GM19468 (cell line): ENCODE measurements around the gene ADGRG7.

Experiments
- ATAC-seq: cut with Tn5 transposase; IDR thresholded peaks from one replicate; pipeline ENCODE4 v1.9.1; 2021; ENCODE audit warnings: mild to moderate bottlenecking, moderate library complexity, moderate number of reproducible peaks; ENCODE audit not compliant: unreplicated experiment; ENCODE audit errors: extremely low read depth

The ADGRG7 gene

DNA sequence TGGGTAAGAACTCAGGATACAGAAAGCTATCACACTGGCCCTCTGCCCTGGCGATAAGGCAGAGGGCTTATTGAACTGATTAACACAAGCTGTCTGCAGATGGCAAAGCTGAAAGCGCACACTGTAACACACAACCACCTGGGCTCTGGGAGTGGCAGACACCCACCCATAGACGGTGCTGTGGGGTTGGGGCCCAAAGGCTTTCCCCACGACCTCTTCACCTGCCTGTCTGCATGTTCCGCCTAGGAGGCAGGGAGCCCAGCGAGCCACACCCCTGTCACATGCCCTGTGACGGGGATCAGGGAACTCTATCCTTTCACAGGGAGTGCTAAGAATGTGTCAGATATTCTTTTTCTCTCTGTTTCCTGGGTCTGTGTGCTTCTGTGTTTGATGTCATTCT is 87.8 kb downstream of the ADGRG7 start:
- ATAC-seq: no peak

DNA sequence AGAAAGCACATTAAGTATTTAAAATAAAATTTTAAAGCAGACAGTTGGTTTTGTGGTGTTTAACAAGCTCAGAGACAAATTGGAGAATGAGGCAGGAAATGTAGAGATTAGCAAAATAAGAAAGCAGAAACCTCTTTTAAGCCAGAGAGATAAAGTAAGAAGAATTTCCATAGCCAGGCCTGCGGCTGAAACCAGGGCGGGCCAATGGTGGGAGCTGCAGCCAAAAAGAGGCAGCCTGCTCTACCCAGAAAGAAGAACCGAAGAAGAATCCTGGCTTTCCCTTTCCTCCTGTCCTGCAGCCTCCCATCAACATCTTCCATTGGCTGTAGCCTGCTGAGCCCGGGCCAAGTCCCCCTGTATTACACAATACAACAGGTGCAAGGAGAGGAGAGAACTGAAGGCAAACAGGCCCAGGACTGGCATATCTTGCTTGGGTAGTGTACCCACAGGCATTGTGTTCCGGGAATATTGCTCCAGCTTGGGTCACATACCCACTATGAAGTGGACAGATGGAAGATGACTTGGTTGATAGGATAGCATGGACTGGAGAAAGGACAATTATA is 88.4 kb downstream of the ADGRG7 start:
- no peak for ATAC-seq

DNA sequence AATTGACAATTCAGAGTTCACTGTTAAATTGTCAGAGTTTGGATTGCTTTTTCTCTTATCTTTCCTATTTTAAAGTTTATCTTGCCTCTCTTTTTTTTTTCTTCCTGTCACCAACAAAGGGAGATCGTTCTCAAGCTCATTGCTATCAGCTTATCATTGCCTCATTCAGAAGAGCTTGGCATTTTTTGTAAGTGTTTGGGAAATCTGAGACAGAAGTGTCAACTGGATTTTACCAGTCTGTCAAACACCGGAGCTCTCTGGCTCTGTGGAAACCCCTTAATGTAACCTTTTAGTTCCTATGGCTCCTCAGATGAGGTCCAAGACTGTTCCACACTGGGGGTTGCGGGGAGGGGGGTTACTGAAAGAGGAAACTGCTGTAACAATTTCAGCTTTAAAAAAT is 89.3 kb downstream of the ADGRG7 start:
- no peak for ATAC-seq

DNA sequence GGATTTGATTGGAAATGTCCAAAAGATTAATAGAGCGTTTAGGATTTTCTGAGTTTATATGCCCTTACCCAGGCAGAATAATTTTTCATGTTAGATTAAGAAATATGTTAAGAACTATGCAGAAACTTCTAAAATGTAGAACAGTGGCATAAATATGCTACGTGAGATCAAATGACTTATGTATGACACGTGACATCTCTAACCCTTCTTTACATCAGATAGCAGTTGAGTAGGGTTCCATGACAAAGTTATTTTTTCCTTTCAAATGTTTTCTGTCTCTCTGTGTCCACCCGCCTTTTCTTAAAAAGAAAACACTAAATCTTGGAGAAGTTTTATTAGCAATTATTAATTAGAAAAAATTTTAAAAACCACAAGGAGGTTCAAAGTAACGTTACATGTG is 91.3 kb downstream of the ADGRG7 start:
- ATAC-seq: no peak

DNA sequence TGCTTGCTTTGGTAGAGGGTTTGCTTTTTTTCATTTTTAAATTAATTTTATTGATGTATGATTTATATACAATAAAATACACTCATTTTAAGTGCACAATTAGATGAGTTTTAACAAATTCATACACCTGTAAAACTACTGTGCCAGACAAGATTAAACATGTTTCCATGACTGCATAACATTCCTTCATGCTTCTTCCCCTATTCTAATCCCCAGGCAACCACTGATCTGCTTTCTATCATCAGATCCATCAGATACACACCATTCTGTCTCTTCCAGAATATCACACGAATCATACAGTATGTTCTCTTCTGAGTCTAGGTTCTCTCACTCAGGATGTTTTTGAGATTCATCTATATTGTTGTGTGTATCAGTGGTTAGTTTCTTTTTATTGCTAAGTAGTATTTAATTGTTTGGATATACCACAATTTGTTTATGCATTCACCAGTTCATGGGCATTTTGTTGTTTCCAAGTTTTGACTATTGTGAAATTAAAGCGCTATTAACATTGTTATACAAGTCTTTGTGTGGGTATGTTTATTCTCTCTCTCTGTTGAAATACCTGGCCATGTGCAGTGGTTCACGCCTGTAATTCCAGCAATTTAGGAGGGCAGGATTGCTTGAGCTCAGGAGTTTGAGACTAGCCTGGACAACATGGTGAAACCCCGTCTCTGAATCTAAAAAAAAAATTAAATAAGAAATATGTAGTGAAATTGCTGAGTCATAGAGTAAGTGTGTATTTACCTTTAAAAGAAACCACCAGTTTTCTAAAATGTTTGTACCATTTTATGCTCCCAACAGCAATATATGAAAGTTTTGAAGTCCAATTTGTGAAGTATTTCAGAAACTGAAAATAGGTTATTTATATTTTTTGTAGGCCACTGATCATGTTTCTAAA is 92.9 kb downstream of the ADGRG7 start:
- ATAC-seq: no peak

DNA sequence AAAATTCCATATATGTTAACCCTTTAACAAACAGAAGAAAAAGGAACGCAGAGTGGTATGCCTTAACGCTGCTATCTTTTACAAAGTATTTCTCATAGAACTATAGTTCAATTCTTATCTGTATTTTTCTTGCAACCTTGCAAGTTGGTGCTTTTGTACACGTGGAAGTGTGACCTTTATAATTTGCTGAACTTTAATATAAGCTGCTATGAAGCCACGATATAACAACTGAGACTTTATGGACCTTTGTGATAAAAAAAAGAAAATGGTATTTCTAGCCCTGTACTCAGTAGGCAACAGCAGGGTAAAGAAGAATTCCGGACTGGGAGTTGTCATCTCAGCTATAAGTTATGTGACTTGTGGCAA is 93.6 kb downstream of the ADGRG7 start:
- no peak for ATAC-seq

DNA sequence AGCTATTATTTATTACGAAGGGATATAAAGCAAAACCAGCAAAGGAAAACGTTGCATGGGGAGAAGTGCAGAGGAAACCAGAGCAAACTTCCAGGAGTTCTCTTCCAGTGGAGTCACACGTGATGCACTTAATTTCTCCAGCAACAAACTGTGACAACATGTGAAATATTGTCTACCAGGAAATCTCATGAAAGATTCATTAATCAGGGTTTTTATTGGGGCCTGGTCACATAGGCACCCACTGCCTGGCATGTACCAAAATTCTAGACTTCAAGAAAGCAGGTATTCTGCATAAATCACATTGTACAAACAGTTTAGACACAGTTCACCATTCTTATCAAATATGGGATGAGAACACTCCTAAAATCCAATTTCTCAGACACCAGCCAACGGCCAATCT is 94.5 kb downstream of the ADGRG7 start:
- no peak for ATAC-seq

DNA sequence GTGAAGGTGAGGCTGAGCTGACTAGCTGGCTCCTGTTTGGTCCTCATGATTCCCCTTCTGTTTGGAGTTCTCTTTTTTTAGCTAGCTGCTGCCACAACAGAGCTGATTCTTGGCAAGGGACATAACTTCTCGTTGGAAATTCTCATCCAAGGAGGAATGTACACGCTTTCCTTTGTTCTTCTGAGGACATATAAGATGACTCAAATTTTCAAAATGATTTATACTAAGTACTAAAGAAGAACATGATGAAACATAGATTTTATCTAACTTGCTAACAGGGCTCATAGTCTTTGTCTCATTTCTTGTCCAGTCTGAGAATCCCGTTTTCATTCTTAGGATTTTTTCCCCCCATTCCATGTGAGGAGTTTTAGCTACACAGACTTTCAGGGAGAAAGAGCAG is 97.0 kb downstream of the ADGRG7 start:
- no peak for ATAC-seq

DNA sequence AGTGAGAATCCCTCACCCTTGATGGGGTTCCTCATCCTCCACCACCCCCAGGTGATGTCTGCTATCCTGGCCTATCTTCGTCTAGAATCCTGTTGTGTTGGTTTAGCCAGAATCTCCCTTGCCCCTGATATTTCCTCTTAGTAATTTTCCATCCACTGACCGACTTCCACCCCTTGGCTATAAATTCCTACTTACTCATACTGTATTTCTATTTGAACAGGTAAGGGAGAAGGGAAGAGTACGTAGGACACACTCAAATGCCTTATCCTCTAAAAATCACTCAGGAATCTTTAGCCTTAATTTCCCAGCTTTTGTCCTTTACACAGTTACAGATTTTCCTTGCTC is 99.2 kb downstream of the ADGRG7 start:
- no peak for ATAC-seq

DNA sequence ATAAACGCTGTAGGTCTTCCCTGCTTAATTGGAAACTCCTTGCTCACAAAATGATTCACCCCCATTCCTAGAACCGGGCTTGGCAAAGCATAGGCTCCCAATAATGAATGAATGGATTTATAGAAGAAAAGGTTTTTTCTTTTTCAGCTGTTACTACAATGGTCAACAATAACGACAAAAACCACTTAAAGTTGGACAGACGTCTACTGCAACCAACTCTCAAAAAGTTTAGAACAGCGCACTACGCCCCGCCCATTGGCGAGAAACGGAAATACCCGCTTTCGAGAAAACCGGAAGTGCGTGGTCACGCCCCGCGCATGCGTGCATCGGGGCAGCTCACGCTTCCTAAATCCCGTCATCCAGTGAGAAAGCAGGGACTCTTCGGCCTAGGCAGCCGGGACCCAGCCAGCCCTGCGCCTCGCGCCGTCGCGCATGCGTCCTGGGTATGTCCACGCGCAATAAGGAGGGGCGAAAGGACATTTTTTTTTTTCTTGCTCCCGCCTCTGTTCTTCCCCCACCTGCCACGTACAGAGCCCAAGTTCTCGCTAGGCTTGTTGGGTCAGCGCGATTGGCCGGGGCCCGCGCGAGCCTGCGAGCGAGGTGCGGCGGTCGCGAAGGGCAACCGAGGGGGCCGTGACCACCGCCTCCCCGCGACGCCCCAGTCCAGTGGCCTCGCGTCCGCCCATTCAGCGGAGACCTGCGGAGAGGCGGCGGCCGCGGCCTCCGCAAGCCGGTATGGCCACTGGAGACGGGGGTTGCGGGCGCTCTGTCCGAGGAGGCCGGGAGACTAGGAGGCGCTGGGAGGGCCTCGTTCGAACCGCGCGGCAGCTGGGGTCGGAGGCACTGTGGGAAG is 99.8 kb downstream of the ADGRG7 start, which contains the start of gene TFG:
Gene TFG (plus strand): TSS at position 506 of the 853 bp plus-strand sequence. CDS start 4,192 bp downstream, outside the sequence.
- ATAC-seq: peak; percentile 93

DNA sequence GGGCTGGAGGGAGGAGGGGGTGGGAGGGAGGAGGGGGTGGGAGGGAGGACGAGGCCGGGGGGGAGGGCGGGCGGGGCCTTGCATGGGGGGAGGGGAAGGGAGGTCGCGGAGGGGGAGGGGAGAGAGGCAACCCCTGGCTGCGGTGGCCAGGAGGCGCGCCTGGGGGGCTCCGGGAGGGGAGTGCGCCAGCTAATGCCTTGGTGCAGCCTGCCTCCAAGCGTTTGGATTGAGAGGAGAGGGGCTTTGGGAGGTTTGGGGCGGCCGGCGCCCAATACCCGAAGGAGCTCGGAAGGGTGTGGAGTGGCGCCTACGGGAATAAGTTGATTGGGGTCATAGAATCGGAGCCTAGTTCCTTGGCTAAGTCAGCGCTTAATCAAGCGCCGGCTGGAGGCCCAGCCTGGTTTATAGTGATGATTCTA is 100.5 kb downstream of the ADGRG7 start:
- ATAC-seq: no peak

DNA sequence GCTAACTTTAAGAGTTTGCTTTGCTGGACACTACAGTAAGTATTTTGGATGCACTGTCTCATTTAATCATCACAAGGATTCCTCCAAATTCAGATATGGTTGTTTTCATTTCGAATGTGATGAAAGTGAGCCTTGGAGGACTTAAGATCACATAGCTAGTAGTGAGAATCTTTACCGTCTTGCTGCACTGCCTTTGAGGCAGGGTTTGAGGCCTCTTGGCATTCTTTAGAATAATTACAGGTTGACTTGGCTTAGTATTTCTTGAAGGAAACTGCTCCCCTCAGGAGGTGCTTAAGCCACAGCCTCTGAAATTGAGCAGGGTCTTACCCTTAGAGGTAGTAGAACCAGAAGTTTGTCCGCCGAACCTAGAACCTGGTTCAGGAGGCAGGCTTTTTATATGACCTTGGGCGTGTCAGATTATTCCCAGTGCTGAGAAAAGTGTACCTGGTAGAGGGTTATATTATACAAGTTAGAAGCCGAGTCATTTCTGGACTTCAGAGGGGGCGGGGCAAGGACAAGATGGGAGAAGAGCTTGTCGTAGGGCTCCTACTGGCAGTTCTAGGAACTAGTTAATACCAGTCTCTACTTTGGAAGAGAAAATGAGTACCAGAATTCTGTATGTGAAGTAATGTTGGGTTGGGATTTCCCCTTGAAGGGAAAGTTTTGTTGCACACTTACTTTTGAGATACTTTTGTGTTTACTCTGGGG is 101.0 kb downstream of the ADGRG7 start:
- ATAC-seq: no peak

DNA sequence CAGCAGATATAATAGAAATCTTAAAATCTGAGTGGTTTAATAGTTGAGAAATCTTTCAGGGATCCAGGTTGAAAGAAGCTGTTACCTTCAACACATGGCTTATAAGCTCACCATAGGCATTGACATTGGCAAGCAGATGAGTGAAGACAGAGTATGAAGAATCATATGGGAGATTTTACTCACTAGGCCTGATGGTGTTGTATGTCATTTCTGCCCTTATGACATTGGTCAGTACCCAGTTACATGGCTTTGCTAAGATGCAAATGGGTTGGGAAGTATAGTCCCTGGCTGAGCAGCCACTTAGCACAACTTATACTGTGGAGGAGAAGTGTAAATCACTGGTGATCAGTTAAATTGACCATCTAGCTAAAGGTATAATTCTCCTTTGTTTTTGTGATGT is 105.8 kb downstream of the ADGRG7 start:
- no peak for ATAC-seq

DNA sequence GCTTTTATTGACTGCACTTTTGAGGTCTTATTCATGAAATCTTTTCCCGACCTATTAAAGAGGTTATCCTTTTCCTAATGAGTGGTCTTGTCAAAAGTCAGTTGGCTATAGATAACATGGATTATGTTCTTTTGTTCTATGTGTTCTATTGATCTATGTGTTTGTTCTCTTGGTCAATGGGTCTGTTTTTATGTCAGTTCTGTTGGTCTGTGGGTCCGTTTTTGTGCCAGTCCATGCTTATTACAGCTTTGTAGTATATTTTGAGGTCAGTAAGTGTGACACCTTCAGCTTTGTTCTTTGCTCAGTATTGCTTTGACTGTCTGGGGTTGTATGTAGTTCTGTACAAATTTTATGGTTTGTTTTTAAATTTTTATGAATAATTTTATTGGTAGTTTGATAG is 107.7 kb downstream of the ADGRG7 start:
- ATAC-seq: no peak

DNA sequence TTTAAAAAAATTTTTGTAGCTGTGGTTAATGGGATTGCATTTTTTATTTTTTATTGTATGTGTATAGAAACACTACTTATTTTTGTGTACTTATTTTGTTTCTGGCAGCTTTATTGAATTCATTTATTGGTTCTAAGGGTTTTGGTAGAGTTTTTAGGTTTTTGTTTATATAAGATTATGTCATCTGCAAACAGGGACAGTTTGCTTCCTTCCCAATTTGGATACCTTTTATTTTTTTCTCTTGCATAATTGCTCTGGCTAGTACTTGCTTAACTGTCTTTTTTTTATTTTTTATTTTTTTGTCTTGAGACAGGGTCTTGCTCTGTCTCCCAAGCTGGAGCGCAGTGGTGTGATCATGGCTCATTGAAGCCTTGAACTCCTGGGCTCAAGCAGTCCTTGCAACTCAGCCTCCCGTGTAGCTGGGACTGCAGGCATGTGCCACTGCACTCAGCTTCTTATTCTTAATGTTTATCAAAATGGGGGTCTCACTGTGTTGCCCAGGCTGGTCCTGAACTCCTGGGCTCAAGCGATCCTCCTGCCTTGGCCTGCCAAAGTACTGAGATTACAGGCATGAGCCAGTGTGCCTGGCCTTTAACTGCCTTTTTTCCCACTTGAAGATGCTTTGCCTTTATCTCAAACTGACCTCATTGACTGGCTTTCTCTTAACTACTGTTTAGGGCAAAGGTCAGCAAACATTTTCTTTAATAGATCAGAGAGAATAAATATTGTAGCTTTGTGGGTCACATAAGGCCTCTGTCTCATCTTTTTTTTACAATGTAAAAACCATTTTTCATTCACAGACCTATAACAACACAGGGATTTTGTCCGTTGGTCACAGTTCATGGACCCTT is 108.5 kb downstream of the ADGRG7 start:
- ATAC-seq: no peak

DNA sequence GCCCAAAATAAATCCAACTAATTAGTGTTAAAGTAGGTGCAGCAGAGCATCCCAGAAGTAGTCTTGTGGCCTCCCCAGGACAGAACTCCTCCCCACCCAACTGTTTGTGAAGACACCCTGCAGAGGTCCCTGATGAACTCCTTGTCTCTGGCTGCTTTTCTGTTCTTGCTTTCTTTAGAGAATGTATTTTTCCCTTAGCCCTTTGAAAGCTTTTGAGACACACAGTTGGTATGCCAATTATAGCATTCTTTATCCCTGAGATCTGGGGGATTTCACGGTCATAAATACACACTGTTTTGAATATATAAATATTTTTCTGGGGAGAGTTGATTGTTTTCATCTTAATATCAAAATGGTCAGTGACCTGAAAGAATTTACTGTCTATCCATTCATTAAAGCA is 109.7 kb downstream of the ADGRG7 start:
- no peak for ATAC-seq

DNA sequence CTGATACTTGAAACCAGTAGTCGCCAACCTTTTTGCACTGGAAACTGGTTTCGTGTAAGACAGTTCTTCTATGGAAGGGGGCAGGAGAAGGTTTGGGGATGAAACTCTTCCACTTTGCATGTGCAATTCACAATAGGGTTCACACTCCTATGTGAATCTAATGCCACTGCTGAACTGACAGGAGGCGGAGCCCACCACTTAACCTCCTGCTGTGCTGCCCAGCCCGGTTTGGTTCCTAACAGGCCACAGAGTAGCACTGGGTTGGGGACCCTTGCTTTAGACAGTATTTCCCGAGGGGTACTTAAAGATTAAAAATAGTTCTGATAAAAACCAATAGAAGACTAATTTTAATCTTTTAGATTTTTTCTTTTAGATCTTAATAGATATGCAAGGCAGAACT is 111.0 kb downstream of the ADGRG7 start:
- ATAC-seq: no peak

DNA sequence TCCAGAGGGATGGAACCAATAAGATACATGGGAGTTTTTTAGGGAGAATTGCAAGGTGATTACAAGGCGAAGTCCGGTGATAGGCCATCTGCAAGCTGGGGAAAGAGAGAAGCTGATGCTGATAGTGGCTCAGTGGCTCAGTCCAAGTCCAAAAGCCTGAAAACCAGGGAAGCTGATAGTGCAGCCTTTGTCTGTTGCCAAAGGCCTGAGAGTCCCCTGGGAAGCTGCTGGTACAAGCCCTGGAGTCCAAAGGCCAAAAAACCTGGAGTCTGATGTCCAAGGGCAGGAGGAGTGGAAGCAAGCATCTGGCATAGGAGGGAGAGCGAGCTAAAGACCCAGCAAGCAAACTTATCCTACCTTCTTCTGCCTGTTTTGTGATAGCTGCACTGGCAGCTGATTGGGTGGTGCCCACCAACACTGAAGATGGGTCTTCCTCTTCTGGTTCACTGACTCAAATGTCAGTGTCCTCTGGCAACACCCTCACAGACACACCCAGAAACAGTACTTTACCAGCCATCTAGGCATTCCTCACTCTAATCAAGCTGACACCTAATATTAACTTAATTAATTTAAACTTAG is 116.6 kb downstream of the ADGRG7 start:
- no peak for ATAC-seq

DNA sequence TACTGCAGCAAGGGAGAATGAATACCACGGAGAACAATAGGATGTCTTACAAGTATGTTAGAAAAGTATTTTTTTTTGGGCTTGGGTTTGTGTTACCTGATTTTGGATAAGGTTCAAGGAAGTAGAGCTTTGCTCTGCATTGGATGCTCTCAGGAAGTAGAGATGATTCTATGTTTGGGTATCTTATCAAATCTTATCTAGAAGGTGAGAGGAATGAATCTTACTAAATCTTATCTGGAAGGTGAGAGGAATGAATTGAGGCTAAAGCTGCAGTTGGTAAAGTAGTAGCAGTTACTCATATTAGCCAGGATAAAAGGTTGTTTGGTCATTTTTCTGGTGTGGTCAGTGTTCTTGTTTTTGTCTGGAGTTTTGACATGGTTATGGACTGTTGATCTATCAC is 117.3 kb downstream of the ADGRG7 start:
- ATAC-seq: no peak
